Smooth muscle cell (in vitro differentiated cells): ENCODE results near the gene OSM. TPM values are rescaled to one million over a fixed set of nuclear protein-coding genes. Genes with fewer than 3 reads are reported as not detected.

ENCODE experiments used
- DNase-seq: peaks from one replicate; lab custom pipeline; 2025; ENCODE audit not compliant: unreplicated experiment; lab: John Stamatoyannopoulos, UW
- H2AFZ ChIP-seq: fragments of 200-600 bp; sonication (generic); 2 replicates; pipeline ENCODE4 v1.6.0; 2016; ENCODE audit warnings: antibody characterized with exemption, low read depth, mild to moderate bottlenecking
- H3F3A ChIP-seq: fragments of 200-600 bp; sonication (generic); 2 replicates; pipeline ENCODE4 v1.6.0; 2017; ENCODE audit warnings: antibody characterized with exemption, low read depth
- H3K27ac ChIP-seq: fragments of 200-600 bp; sonication (generic); 2 replicates; pipeline ENCODE4 v1.5.1; 2016; ENCODE audit warnings: low read depth, mild to moderate bottlenecking
- H3K27me3 ChIP-seq: fragments of 200-600 bp; sonication (generic); 2 replicates; pipeline ENCODE4 v1.6.1; 2016; ENCODE audit warnings: low read depth, mild to moderate bottlenecking
- H3K36me3 ChIP-seq: fragments of 200-600 bp; sonication (generic); 2 replicates; pipeline ENCODE4 v1.5.1; 2016; ENCODE audit warnings: low read depth
- H3K4me1 ChIP-seq: fragments of 200-600 bp; sonication (generic); 2 replicates; pipeline ENCODE4 v1.5.1; 2016; ENCODE audit warnings: low read depth
- H3K4me2 ChIP-seq: fragments of 200-600 bp; sonication (generic); 2 replicates; pipeline ENCODE4 v1.6.0; 2016; ENCODE audit warnings: mild to moderate bottlenecking
- H3K4me3 ChIP-seq: fragments of 200-600 bp; sonication (generic); 2 replicates; pipeline ENCODE4 v1.5.1; 2016; ENCODE audit warnings: mild to moderate bottlenecking
- H3K79me2 ChIP-seq: fragments of 200-600 bp; sonication (generic); 2 replicates; pipeline ENCODE4 v1.6.0; 2016; ENCODE audit warnings: low read depth, mild to moderate bottlenecking
- H3K9ac ChIP-seq: fragments of 200-600 bp; sonication (generic); 2 replicates; pipeline ENCODE4 v1.6.0; 2016; ENCODE audit warnings: low read depth
- H3K9me3 ChIP-seq: fragments of 200-600 bp; sonication (generic); replicated peaks from 2 replicates; pipeline ENCODE4 v1.5.1; 2016; ENCODE audit warnings: low read depth
- H4K20me1 ChIP-seq: fragments of 200-600 bp; sonication (generic); 2 replicates; pipeline ENCODE4 v1.6.0; 2016; ENCODE audit warnings: low read depth
- WGBS: methylation state at CpG from one replicate; pipeline ENCODE4 v1.1.7; 2016; ENCODE audit warnings: low lambda C conversion rate; 5-methylcytosine and 5-hydroxymethylcytosine counted together
- polyA plus RNA-seq: library from polyadenylated mRNA; unstranded; fragments of >200 nt; fragmentation: Nextera tagmentation; extraction: Ambion mirVana; gene quantifications from 2 replicates; pipeline ENCODE4 v1.2.1, GENCODE V29; 2016
- total RNA-seq: library from RNA; depleted of rRNA; stranded (reverse); fragments of >200 nt; gene quantifications from 2 replicates; pipeline ENCODE4 v1.2.3, GENCODE V29; 2014
- TF ChIP-seq, protein P1 (sequence below): fragments of 200-600 bp; sonication (generic); IDR thresholded peaks from 2 replicates; pipeline ENCODE4 v1.5.1; 2017; ENCODE audit warnings: borderline replicate concordance, mild to moderate bottlenecking, antibody characterized with exemption; ENCODE audit not compliant: insufficient read depth, poor library complexity, severe bottlenecking

Gene OSM
- total and polyA plus RNA-seq, 2 experiments from 2014 or later: 0.14 to 0.27 TPM

- Histone ChIP-seq H3K9ac (no peak overlapping the region), H2AFZ (no peak overlapping the region), H3K27ac (peak overlapping the region; percentile 50), H3F3A (peaks cover 17% of the 10 kb centered on the region), H3K9me3 (no peaks in the 10 kb centered on the region), H3K79me2 (no peaks in the 10 kb centered on the region), H3K27me3 (no peaks in the 10 kb centered on the region), H3K36me3 (no peaks in the 10 kb centered on the region), H3K4me3 (no peak overlapping the region), H4K20me1 (peaks cover 65% of the 10 kb centered on the region), H3K4me1 (peaks cover 14% of the 10 kb centered on the region), H3K4me2 (no peak overlapping the region)
- no peak for DNase-seq
- TF ChIP-seq, protein P1, sequence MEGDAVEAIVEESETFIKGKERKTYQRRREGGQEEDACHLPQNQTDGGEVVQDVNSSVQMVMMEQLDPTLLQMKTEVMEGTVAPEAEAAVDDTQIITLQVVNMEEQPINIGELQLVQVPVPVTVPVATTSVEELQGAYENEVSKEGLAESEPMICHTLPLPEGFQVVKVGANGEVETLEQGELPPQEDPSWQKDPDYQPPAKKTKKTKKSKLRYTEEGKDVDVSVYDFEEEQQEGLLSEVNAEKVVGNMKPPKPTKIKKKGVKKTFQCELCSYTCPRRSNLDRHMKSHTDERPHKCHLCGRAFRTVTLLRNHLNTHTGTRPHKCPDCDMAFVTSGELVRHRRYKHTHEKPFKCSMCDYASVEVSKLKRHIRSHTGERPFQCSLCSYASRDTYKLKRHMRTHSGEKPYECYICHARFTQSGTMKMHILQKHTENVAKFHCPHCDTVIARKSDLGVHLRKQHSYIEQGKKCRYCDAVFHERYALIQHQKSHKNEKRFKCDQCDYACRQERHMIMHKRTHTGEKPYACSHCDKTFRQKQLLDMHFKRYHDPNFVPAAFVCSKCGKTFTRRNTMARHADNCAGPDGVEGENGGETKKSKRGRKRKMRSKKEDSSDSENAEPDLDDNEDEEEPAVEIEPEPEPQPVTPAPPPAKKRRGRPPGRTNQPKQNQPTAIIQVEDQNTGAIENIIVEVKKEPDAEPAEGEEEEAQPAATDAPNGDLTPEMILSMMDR: no peak
- WGBS: 86% methylated on average over 10 of the region's 13 CpGs
Observed at GRCh38 chr22:30291058-30291892, 24.6 kb upstream of the OSM start.

DNA sequence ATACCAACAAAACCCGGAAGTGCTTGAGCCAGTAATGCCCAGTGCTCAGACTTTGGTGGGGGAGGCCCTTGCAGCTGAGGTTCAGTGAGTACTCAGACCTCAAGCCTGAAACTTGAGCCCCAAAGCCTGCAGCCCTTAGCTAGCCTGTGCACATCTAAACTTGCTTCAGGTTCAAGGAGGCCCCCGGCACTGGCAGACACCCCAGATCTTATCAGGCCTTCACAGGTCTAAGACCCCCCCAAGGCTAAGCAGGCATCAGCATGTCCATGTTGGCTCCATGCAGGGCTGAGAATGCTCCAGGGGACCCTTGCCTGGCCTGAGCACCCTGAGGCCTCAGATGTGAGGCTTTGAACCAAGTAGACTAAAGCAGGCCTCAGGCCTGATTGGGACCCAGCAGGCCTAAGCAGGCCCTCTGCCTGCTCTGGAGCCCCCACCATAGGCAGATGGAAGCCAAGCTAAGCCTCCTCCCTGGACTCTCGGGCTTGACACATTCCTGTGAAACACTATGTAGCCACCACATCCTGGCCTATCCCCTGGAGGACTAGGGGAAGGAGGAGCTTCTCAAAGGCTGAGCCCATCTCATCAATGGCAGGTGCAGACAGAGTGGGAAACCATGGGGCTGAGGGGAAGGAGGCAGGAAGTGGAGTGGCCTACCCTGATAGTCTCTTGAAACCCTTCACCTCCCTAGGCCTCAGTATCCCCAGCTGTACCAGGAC is 23.8 kb upstream of the OSM start:
- no peaks in the 10 kb centered on the region for H3K27me3 ChIP-seq
- H3K4me1 ChIP-seq: peaks cover 14% of the 10 kb centered on the region
- H3K27ac ChIP-seq: peak overlapping the region; percentile 35
- TF ChIP-seq, protein P1: no peak
- no peak for DNase-seq
- H2AFZ ChIP-seq: no peak overlapping the region
- no peak overlapping the region for H3K9ac ChIP-seq
- H3K4me3 ChIP-seq: peak overlapping the region; percentile 79
- H3F3A ChIP-seq: peaks cover 17% of the 10 kb centered on the region
- no peaks in the 10 kb centered on the region for H3K9me3 ChIP-seq
- no peaks in the 10 kb centered on the region for H3K79me2 ChIP-seq
- peak overlapping the region; percentile 93 for H3K4me2 ChIP-seq
- no peaks in the 10 kb centered on the region for H3K36me3 ChIP-seq
- peaks cover 57% of the 10 kb centered on the region for H4K20me1 ChIP-seq
- 42% methylated on average over 3 of the region's 3 CpGs for WGBS

DNA sequence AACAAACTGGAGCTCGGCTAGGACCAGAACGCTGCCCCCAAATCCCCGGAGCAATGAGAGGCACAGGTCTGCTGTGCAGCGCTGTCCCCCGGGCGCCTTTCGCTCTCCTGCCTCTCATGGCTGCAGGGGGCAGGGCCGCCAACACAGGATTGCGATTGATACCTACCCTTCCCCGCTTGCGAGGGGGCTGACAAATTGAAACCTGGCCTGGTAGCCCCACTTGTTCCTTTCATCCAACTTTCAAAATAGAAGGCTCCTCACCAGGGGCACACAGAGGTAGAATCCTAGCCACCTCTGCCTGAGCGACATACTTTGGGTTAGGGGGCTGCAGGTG is 23.3 kb upstream of the OSM start:
- no peaks in the 10 kb centered on the region for H3K79me2 ChIP-seq
- peaks cover 17% of the 10 kb centered on the region for H3F3A ChIP-seq
- TF ChIP-seq, protein P1: no peak
- H2AFZ ChIP-seq: no peak overlapping the region
- peak overlapping the region; percentile 79 for H3K4me3 ChIP-seq
- peaks cover 14% of the 10 kb centered on the region for H3K4me1 ChIP-seq
- no peak for DNase-seq
- no peak overlapping the region for H3K9ac ChIP-seq
- no peaks in the 10 kb centered on the region for H3K27me3 ChIP-seq
- peaks cover 52% of the 10 kb centered on the region for H4K20me1 ChIP-seq
- peak overlapping the region; percentile 35 for H3K27ac ChIP-seq
- H3K9me3 ChIP-seq: no peaks in the 10 kb centered on the region
- 18% methylated on average over 12 of the region's 12 CpGs for WGBS
- H3K36me3 ChIP-seq: no peaks in the 10 kb centered on the region
- peak overlapping the region; percentile 93 for H3K4me2 ChIP-seq
